Measurements from ENCODE around the gene LMO1.

The LMO1 gene

GRCh38 chr11:8263769-8264410, at the start of gene LMO1:
TSS of gene LMO1 (minus strand) at chr11:8263878. CDS start at chr11:8263362, 516 bp downstream.
- peak; percentile 93 for DNase-seq (ENCODE audit: low spot score)

DNA sequence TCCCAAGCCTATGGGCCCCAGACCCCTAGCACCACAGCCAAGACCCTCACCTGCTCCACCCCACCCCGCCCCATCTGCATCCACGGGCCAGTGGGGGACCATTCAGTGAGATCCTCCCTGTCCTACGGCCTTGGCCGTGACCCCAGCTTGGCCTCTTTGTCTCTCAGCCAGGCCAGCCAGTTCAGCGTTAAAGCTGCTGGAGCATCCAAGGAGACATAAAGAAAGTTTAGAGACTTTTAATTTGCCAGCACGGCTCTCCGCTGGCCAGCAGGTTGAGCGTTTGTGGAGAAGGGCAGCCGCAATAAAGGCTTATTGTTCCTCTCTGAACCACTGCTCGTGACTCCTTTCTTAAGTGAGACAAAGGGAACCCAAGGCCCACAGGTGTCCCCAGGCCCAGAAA, 49.3 kb upstream of the LMO1 start:
- DNase-seq (ENCODE audit: low spot score), result no peak

- no peak for DNase-seq (ENCODE audit: low spot score)
Measured at GRCh38 chr11:8311366-8311765, 47.7 kb upstream of the LMO1 start.

- DNase-seq (ENCODE audit: low spot score), result no peak
Measured at GRCh38 chr11:8310743-8311298, 47.1 kb upstream of the LMO1 start.

DNA sequence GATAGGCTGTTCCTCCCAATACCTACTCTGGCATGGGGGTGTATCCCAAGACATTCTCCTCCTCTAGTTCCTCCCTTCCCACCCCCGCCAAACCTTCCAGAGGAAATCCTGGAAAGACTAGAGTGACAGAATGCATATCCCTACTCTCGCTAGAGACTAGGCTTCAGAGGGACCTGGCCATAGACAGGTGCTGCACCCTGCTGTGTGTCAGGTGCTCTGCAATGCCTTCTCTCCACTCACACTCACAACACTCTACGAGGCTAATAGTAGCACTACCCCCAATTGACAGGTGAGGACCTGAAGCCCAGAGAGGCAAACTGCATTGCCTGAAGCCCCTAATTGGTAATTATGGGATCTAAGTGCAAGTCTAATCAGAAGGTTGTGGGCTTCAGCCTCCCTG, 46.2 kb upstream of the LMO1 start:
- DNase-seq (ENCODE audit: low spot score), result no peak

DNA sequence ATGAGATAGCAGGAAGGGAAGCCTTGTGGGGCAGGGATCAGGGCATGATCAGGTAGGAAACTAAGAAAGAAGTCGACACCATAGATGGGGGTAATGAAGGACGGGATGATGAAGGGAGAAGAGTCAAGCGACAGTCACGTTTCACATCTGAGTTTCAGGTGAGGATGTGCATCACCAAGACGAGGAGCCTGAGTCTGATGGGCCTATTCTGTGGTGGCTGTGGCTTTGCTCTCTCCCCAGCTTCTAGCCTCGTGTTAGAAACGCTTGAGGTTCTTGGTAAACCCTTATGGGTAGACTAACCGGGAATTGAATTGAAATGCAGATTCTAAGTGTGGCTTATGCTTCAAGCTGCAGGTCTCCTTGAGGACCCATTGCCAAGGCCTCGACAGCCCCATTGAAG, 45.6 kb upstream of the LMO1 start:
- no peak for DNase-seq (ENCODE audit: low spot score)

- no peak for DNase-seq (ENCODE audit: low spot score)
Measured at GRCh38 chr11:8307601-8308000, 43.9 kb upstream of the LMO1 start.

DNA sequence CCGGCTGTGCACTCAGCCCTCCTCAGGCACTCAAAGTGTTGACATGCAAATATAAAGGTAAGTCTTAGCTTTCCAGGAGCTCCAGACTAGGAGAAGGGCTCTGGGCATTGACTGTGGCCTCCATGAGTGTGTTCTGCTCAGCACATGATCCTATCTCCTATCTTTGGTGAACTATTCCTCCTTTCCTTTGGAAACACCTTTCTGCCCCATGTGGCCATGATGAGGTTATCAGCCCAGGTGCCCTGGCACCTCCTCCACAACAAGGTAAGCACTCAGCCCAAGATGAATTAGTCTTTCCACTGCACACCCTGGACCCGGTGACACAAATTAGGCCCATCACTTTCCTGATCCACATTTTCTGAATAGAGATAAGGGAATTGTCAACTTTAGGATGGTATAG, 37.9 kb upstream of the LMO1 start:
- no peak for DNase-seq (ENCODE audit: low spot score)

DNA sequence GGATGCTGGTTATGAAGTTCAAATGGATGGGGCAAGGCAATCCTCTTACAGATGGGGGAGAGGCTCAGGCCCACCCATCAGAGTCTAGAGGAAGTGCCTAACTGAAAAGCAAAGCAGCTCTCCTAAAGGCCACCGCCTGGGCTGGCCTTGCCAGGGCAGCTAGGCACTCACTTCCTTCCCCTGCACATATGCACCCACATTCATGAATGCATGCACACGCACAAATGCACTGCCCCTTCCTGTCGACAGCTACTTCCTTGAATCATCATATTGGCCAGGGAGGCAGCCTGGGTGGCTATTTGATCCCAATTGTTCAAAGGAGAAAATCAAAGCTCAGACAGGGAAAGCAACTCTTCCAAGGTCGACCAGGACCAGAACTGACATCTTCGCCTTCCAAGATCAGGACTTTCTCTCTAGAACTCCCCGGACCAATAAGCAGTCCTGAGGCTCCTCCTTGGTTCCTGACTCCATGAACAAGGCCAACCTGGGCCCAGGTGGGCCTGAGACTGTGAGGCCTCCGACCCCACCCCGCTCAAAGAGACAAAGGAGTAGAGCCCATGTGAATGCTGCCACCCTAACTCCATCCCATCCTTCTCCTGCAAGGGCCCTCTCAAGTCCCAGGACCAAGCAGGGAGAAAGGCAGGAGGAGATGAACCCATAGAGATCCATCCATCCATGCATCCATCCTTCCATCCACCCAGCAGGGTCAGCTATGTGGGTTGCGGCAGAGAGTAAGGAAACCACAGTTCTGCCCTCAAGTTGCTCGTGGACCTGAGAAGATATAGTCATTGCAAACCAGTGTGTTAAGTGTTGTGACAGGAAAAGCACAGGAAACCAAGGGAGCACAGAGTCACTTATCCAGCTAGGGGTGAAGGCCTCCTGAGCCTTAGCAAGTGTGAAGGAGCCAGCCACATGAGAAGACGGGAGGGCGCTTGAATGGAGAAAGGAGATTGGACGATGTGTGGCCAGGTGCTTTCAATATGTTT, 35.4 kb upstream of the LMO1 start:
- no peak for DNase-seq (ENCODE audit: low spot score)

DNA sequence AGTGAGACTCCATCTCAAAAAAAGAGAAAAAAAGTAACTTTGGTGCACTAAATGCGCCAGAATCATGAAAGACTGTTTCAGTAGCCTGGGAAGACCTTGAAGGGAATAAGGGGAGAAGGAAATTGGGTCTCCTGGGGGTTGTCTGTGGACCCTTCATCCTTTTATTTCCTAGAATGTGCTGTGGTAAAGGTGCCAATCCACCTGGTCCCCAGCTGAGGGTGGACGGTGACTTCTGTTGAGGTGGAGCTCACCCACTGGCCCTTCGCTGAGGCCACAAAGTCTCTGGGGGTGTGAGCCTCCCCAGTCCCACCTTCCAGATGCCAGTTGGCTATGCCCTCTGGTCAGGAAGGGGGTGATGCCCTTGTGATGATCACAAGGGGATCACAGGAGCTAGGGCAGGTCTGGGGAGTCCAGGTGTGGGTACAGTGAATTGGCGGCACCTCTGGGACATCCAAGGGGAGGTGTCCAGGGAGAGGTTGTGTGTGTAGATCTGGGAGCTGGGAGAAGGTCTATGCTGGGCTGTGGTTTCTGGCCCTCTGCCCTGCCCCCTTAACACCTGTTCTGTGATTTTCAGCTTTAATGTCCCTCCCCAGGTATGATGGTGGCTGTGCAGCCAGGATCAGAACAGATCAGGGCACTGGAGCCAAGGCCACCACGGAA, 34.2 kb upstream of the LMO1 start:
- DNase-seq (ENCODE audit: low spot score), result no peak

DNA sequence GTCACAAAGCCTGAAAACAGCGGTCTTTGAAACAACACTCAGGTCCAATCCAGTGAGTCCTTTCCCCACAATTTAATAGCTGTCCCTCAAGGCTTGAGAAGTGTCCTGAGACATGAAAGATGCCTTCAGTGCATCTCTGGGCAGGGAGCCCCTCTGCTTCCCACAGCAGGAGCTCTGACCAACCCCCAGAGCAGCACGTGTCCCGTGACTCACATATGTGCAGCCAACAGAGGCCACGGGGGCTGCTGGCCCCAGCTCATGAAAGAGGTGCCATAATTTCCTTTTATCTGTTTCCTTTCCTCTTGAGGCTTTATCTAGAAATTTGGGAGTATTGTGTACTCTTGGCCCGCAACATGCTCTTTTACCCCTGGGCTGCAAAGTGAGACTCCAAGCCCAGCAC, 33.2 kb upstream of the LMO1 start:
- DNase-seq (ENCODE audit: low spot score), result no peak

- DNase-seq (ENCODE audit: low spot score), result no peak
Measured at GRCh38 chr11:8296038-8296649, 32.5 kb upstream of the LMO1 start.

GRCh38 chr11:8294251-8294935, 30.7 kb upstream of the LMO1 start:
- DNase-seq (ENCODE audit: low spot score), result no peak

DNA sequence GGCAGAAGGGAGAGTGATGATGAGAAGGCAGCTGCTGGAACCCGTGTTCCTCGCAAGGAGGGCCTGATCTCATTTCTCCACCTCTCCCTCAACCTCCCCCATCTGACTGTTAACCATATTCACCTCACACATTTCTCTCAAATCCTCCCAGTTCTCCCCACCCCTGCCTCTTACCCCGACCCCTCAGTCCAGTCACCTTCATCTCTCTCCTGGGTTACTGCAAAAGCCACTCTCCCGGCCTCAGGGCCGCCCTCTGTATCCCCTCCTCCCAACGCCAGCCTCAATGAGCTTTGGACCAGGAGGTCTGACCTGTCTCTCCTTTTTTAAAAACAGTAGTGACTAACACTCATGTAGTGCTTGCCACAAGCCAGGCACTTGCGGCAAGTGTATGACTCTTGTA, 29.5 kb upstream of the LMO1 start:
- no peak for DNase-seq (ENCODE audit: low spot score)

GRCh38 chr11:8292351-8292750, 28.7 kb upstream of the LMO1 start:
- no peak for DNase-seq (ENCODE audit: low spot score)

DNA sequence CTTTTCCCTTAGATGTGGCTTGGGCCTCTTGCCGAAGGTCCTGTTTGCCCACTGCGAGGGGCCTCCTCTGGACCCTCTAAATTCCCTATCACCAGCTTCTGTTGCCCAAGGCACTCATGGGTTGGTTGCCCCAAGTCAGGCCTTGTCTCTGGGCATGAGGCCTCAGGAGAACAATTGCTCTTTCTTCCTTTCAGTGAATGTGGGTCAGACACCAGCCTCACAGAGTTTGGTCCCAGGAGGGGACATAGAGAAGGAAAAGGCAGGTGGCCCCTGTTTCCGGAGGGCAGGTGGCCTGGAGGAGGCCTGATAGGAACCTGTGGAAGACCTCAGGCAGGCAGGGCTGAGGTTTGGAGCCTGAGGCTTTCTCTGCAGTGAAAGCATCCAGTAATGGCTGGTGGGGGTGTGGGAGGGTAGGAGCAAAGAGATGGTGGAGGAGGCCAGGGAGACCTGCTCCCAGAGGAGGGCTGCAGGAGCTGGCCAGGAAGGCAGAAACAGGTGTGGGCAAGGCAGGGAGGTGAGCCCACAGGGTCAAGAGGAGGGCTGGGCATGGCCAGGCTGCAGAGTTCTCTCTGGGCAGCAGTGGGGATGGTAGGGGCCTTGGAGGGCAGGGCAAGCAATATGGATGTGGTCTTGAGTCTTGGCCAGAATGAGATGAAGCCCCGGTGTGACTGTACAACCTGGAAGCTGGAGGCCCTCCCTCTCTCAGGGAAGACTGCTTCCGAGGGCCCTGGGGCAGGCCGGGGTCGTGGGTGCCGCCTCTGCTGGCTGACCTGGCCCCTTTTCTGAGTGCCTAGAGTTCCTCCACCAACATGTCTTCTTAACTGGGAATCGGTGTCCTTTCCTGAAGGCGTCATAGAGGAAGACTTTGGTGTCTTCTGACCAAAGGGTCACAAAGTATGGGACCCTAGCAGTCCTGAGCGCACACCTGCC, 28.0 kb upstream of the LMO1 start:
- DNase-seq (ENCODE audit: low spot score), result no peak

DNA sequence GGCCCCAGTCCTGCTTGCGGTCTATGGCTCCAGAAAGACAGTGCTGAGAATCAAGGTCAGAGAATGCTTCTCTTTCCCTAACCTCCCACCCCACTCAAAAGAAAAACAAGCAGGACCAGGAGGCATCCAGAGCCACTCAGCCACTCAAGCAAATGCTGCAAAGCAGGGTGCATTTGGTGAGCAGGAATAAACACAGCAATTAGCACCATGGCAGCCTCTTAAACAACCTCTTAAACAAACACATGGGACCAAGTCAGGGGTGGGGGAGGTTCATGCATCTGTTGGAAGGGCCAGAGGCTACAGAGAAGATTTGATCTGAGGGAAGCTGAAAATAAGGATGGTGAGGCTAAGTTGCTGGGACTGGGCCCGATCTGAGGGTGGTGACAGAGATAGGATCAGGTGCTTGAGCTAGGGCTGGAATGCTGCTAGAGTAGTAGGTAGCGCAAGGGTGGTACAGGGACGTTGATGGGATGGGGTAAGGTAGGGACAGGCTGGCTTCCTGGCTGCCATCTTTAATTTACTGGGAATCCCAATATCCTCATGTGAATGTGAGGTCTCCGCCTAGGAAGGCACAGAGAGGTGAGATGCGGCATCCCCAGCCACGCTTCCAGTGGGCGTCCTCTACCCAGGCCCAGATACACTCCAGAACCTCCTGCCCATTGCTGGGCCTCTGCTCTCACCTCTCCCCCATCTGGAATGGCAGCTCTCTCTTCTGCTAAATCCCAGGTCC, 26.6 kb upstream of the LMO1 start:
- DNase-seq (ENCODE audit: low spot score), result no peak

- DNase-seq (ENCODE audit: low spot score), result no peak
Measured at GRCh38 chr11:8289492-8289918, 25.8 kb upstream of the LMO1 start.

- DNase-seq (ENCODE audit: low spot score), result no peak
Measured at GRCh38 chr11:8288824-8289491, 25.3 kb upstream of the LMO1 start.
